Common myeloid progenitor, CD34-positive (primary cell): Measurements from ENCODE around the gene MFN1.

Experiments used
- CTCF ChIA-PET: fragments of 350-600 bp; sonication (Branson Sonifier 250); formaldehyde crosslinking; loops from one replicate; lab custom pipeline; 2021; ENCODE audit warnings: antibody characterized with exemption; lab: Charles Lee
- POLR2A ChIA-PET: fragments of 350-600 bp; sonication (Branson Sonifier 250); formaldehyde crosslinking; loops from one replicate; lab custom pipeline; 2021; ENCODE audit warnings: antibody characterized with exemption; lab: Charles Lee
- DNase-seq, 3 donors: peaks; one replicate each; pipeline versions ENCODE4 v3.0.0 to v3.0.0-alpha.2; 2013
- H3K27ac ChIP-seq, 2 experiments: 1 replicate in 1 of 2; 2 replicates in 1 of 2; pipeline ENCODE4 v1.7.0; 2013; ENCODE audit warnings: inconsistent platforms in 2 of 2, low read length in 2 of 2, mild to moderate bottlenecking in 2 of 2, low read depth in 1 of 2, moderate library complexity in 1 of 2; ENCODE audit not compliant: severe bottlenecking in 2 of 2, insufficient read depth in 1 of 2, poor library complexity in 1 of 2
- H3K27me3 ChIP-seq, 5 experiments: replicated peaks in 2 of 5; 1 replicate in 3 of 5; 2 replicates in 2 of 5; pipeline versions ENCODE4 v1.6.1 to v1.7.0; 2013; ENCODE audit warnings: low read length in 4 of 5, mild to moderate bottlenecking in 2 of 5, moderate library complexity in 2 of 5, inconsistent platforms in 1 of 5; ENCODE audit not compliant: insufficient read depth in 5 of 5, control insufficient read depth in 4 of 5
- H3K36me3 ChIP-seq, 4 experiments: 1 replicate in 2 of 4; 2 replicates in 2 of 4; pipeline versions ENCODE4 v1.6.1 to v1.7.0; 2013; ENCODE audit warnings: low read length in 3 of 4, control low read depth in 1 of 4, mild to moderate bottlenecking in 1 of 4; ENCODE audit not compliant: control insufficient read depth in 4 of 4, insufficient read depth in 4 of 4
- H3K4me1 ChIP-seq, 4 experiments: 1 replicate in 3 of 4; 2 replicates in 1 of 4; pipeline versions ENCODE4 v1.6.1 to v1.7.1; 2013; ENCODE audit warnings: low read length in 3 of 4, mild to moderate bottlenecking in 3 of 4, control low read depth in 1 of 4, inconsistent platforms in 1 of 4, moderate library complexity in 1 of 4; ENCODE audit not compliant: control insufficient read depth in 4 of 4, insufficient read depth in 4 of 4; ENCODE audit errors: control extremely low read depth in 1 of 4
- H3K4me3 ChIP-seq, 7 experiments: 1 replicate in 4 of 7; 2 replicates in 3 of 7; pipeline versions ENCODE4 v1.5.1 to v1.7.0; 2013; ENCODE audit warnings: mild to moderate bottlenecking in 7 of 7, low read length in 6 of 7, moderate library complexity in 6 of 7, inconsistent platforms in 2 of 7, low read depth in 2 of 7, control low read depth in 1 of 7; ENCODE audit not compliant: insufficient read depth in 4 of 7, control insufficient read depth in 1 of 7; ENCODE audit errors: extremely low read depth in 1 of 7
- H3K9me3 ChIP-seq, 5 experiments: 1 replicate in 4 of 5; 2 replicates in 1 of 5; pipeline versions ENCODE4 v1.6.1 to v1.7.1; 2013; ENCODE audit warnings: low read length in 4 of 5, mild to moderate bottlenecking in 2 of 5, inconsistent platforms in 1 of 5, low read depth in 1 of 5, moderate library complexity in 1 of 5; ENCODE audit not compliant: control insufficient read depth in 4 of 5, insufficient read depth in 2 of 5; ENCODE audit errors: control extremely low read depth in 1 of 5
- WGBS: methylation state at CpG from one replicate; pipeline ENCODE4 v1.1.5; 2013; ENCODE audit not compliant: insufficient coverage; 5-methylcytosine and 5-hydroxymethylcytosine counted together

MFN1 gene

GRCh38 chr3:179322286-179323196 is 25.0 kb upstream of the MFN1 start, which contains the start of gene ZNF639:
Gene ZNF639, plus strand, starts transcription at chr3:179323031. Its CDS starts 5,263 bp downstream, at chr3:179328294.
- WGBS, result under 1% methylated on average over 37 of the region's 75 CpGs
- Histone ChIP-seq H3K4me3 (peak within 1 kb of the TSS; percentile 79 to 93 (median 86)), H3K27ac (peak within 1 kb of the TSS; percentile 88 to 94), H3K4me1 (peaks cover 14 to 28% (median 22%) of the 10 kb centered on the region in 4 experiments), H3K36me3 (peaks cover 2 to 5% (median 4%) of the 10 kb centered on the region in 4 experiments), H3K27me3 (no peaks in the 10 kb centered on the region), H3K9me3 (no peaks in the 10 kb centered on the region)
- ChIA-PET POLR2A (no interaction called here), CTCF (interaction anchor here (0.6 to 4.2 kb wide), 19 partner anchors 8 to 310 kb away, joined by 3 to 28 read pairs (median 3); partner anchors contain the start of gene MFN1)
- peak; percentile 91 to 96 (median 96) for DNase-seq

- Histone ChIP-seq H3K27me3 (no peaks in the 10 kb centered on the region), H3K4me1 (peaks cover 14 to 28% (median 22%) of the 10 kb centered on the region in 4 experiments), H3K4me3 (peak overlapping the region; percentile 79 to 93 (median 86)), H3K27ac (peak overlapping the region; percentile 88 to 94), H3K36me3 (peaks cover 2 to 12% (median 8%) of the 10 kb centered on the region in 4 experiments), H3K9me3 (no peaks in the 10 kb centered on the region)
- peak; percentile 63 to 83 (median 82) for DNase-seq
- ChIA-PET POLR2A (no interaction called here), CTCF (interaction anchor here (0.9 to 1.3 kb wide), 5 partner anchors 9 to 261 kb away, joined by 3 to 5 read pairs (median 3); no protein-coding TSS in a partner anchor)
- 0% methylated on average over 79 of the region's 81 CpGs for WGBS
Measured at GRCh38 chr3:179323197-179324110, 24.1 kb upstream of the MFN1 start.

- Histone ChIP-seq H3K27me3 (no peaks in the 10 kb centered on the region), H3K36me3 (peaks cover 6 to 20% (median 15%) of the 10 kb centered on the region in 4 experiments), H3K4me1 (peaks cover 14 to 28% (median 22%) of the 10 kb centered on the region in 4 experiments), H3K4me3 (peak overlapping the region in 6 of 7 experiments; percentile 79 to 93 (median 88)), H3K27ac (peak overlapping the region; percentile 88 to 94), H3K9me3 (no peaks in the 10 kb centered on the region)
- POLR2A ChIA-PET, result no interaction called here
- DNase-seq, result peak in 2 of 3 donors; percentile 40 to 50
- CTCF ChIA-PET, result interaction anchor here (1.1 to 1.3 kb wide), 4 partner anchors 11 to 262 kb away, joined by 3 to 5 read pairs (median 3); no protein-coding TSS in a partner anchor
- WGBS, result 2% methylated on average over 4 of the region's 8 CpGs
Measured at GRCh38 chr3:179324270-179324754, 23.2 kb upstream of the MFN1 start.

GRCh38 chr3:179330438-179330837 is 17.1 kb upstream of the MFN1 start:
- POLR2A ChIA-PET, result no interaction called here

GRCh38 chr3:179332240-179332639 is 15.3 kb upstream of the MFN1 start:
- CTCF ChIA-PET, result no interaction called here
- Histone ChIP-seq H3K27ac (no peak overlapping the region), H3K4me3 (no peak overlapping the region), H3K27me3 (no peaks in the 10 kb centered on the region), H3K4me1 (no peaks in the 10 kb centered on the region), H3K9me3 (no peaks in the 10 kb centered on the region), H3K36me3 (peaks cover 24 to 80% (median 61%) of the 10 kb centered on the region in 4 experiments)
- POLR2A ChIA-PET, result no interaction called here
- DNase-seq, result no peak
- 95% methylated on average over 3 of the region's 4 CpGs for WGBS

More at GRCh38 chr3:179330438-179330837, 17.1 kb upstream of the MFN1 start:
- no peak for DNase-seq
- WGBS, result no CpG with 5 or more reads among the region's 1 CpG
- H3K36me3 ChIP-seq, result peaks cover 24 to 73% (median 60%) of the 10 kb centered on the region in 4 experiments
- CTCF ChIA-PET, result no interaction called here
- H3K27ac ChIP-seq, result no peak overlapping the region
- H3K4me1 ChIP-seq, result no peaks in the 10 kb centered on the region
- H3K4me3 ChIP-seq, result no peak overlapping the region
- H3K27me3 ChIP-seq, result no peaks in the 10 kb centered on the region
- no peaks in the 10 kb centered on the region for H3K9me3 ChIP-seq

GRCh38 chr3:179333084-179333483 is 14.4 kb upstream of the MFN1 start:
- WGBS, result 95% methylated on average over 2 of the region's 2 CpGs
- no peak overlapping the region for H3K27ac ChIP-seq
- ChIA-PET CTCF (no interaction called here), POLR2A (no interaction called here)
- no peak overlapping the region for H3K4me3 ChIP-seq
- H3K9me3 ChIP-seq, result no peaks in the 10 kb centered on the region
- H3K27me3 ChIP-seq, result no peaks in the 10 kb centered on the region
- no peak for DNase-seq
- peaks cover 24 to 79% (median 60%) of the 10 kb centered on the region in 4 experiments for H3K36me3 ChIP-seq
- H3K4me1 ChIP-seq, result no peaks in the 10 kb centered on the region
